Lung microvascular endothelial cell (primary cell): ENCODE measurements around the gene SLC38A10. TPM values are rescaled to one million over a fixed set of nuclear protein-coding genes. Genes with fewer than 3 reads are reported as not detected.
A peak's percentile ranks its signal among the peaks of the same experiment; 100 is the strongest.
"Not testable (repeated sequence)": the region's sequence is repeated elsewhere in the genome, so short reads cannot be mapped to it uniquely, and the experiment has no call there.

Source experiments
- DNase-seq, 2 donors: peaks; one replicate each; pipeline versions ENCODE4 v3.0.0 to v3.0.0-alpha.2; 2010; ENCODE audit warnings: low read depth in 2 of 2
- total RNA-seq: library from RNA; depleted of rRNA; stranded (reverse); fragments of >200 nt; gene quantifications from 2 replicates; pipeline ENCODE4 v1.2.1, GENCODE V29; 2014

The SLC38A10 gene
- total RNA-seq, 1 donor from 2014 or later, result 52.0 TPM

DNA sequence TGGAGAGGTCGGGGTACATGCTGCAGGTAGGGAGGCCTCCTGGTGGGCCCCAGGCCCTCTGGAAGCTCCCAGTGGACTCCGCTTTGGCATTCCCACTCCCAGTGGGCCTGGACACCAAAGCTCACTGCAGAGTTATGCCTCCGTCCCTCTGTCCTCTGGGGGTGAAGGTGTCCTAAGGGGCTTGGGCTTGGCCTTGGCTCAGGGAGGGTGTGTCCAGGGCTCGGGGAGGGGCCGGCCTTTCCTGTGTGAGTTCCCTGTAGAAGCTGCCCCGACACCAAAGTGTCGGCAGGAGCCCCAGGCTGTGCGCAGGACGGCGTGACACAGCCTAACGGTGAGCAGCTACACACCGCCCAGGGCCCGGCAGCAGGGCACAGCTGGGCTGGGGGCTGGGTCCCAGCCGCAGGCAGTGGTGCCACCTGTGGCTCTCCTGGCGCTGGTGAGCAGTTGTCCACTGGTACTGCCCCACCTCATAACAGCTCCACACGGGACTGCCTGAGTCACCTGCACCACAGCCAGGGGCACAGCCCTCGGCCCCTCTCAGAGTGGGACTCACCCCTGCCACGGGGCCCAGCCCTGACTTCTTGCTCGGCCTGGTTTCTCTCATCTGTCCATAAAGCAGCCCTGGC is 62.4 kb downstream of the SLC38A10 start:
- DNase-seq, result no peak

DNA sequence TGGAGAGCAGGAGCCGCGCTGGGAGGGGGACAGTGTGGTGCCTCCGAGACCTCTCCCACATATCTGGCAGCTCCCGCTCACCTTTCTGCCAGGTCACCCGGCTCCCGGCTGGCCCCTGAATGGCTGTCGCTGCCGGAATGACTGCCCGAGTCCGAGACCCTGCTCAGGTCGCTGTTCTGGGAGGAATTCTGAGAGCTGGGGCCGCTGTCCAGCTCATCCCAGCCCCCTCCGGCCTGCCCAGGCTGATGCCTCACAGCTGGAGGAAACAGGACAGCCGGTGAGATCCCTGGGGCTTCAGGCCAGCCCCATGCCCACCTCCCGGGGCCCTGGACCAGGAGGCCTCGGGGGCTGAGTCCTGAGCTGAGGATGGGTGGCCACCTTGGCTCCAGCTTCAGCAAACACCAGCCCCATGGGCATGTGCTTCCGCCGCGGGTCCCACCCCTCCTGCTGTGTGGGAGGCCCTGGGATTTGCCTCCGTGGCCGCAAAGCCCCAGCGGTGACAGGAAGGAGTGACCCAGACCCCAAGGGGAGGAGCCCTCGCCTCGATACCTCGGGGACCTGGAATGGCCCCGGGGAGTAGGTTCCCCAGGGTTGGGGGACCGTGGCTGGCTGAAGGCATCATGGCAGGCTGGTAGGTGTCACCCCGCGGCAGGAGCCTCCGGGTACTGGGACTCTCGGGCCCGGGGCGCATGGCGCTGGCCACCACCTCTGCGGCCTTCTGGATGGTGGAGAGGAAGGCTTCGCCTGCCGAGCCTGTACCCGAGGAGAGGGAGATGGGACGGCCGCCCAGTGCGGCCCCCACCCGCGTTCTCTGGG is 63.1 kb downstream of the SLC38A10 start:
- DNase-seq, result no peak

DNA sequence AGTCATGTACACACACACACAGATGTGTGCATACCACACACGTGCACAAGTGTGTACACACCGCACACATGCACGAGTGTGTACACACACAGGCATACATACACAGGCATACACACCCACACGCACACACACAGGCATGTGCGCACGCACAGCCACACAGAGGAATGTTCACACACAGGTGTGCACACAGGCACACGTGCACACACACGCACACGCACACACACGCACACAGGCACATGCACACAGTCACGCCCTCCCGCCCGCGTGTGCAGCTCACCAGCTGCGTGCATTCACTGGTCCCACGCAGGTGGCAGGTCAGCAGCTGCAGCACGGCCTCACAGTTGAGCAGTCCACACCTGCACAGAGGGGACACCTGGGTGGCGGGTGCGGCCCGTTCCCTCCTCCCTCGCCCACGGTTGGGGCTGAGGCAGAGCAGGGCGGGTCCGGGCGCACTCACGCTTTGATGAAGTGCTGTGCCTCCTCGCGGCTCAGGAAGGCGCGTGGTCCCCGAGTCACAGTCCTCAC is 63.9 kb downstream of the SLC38A10 start:
- DNase-seq, result no peak

DNA sequence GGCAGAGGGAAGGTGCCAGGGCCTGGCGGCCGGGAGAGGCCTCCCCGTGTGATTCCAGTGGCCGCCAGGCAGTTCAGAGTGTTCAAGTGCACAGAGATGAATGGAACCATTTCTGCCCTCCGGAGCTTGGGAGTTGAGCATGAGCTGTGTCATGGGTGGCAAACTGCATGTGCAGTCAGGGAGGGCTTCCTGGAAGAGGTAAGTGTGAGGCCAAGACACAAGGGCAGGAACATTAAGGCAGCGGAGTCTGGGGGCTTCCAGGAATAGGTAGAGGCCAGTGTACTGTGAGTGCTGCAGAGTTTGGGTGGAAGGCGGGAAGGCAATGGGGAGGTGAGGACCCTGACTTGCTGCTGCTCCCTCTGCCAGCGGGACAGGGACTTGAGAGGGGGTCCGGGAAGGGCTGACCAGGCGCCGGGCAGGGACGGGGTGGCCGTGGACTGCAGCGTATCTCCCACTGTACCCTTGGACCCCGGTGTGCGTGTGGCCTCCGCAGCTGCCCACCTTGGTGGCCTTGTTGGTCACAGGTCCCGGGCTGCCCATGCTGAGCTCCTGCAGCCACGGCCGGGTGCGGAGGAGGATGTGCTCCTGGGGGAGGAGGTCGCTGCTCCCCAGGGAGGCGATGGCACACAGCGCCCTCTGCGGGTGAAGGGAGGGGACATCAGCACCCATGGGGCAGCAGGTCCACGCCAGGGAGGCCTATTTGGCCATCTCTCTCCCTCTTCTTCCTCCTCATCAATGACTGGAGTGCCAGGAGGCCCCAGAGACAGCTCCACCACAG is 64.9 kb downstream of the SLC38A10 start:
- DNase-seq, result peak in 1 of 2 donors; percentile 21

DNA sequence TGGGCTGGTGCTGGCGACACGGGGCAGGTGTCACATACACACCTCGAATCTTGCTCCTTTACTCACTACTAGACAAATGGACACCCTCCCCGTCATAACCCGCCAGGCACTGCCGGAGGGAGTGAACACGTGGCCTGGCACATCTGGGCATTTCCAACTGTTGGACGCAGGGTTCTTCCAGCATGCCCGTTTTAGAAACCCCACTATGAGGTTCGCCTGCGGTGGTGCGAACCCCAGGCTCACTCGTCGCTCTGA is 65.5 kb downstream of the SLC38A10 start:
- no peak for DNase-seq

DNA sequence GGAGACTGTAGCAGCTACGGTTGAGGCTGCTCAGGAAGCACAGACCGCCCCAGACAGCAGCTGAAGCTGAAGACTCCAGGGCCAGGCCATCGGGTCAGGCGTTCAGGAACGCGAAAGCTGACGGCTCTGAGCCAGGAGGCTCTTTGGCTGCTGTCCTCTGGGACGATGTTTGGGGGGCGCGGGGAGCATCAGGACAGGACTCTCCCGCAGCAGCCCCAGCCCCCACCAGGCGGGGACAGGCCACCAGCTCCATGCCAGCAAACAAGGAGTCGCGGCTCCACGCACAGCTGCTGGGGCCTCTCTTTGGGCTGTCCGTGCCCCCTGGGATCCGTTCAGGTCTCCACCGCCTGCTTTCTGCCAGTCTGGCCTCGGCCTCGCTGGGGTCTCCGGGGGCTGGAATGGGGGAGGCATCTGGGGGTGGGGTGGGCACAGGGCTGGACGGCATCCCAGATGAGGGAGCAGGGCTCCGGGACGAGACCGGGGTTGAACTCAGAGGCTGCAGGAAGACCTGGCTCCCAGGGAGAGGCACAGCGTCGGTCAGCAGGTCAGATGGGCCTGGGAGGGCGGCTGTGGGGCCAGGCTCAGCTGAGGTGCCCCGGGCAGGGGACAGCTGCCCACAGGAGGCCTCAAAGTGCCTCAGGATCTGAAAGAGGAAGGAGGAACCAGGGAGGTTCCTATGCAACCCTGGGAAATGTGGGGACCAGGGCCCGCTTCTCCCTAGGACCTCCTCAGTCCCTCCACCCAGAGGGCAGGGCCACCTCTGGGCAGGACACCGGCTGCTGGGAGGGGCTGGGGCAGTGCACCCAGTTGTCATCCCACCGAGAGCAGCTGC is 66.1 kb downstream of the SLC38A10 start:
- DNase-seq, result no peak

DNA sequence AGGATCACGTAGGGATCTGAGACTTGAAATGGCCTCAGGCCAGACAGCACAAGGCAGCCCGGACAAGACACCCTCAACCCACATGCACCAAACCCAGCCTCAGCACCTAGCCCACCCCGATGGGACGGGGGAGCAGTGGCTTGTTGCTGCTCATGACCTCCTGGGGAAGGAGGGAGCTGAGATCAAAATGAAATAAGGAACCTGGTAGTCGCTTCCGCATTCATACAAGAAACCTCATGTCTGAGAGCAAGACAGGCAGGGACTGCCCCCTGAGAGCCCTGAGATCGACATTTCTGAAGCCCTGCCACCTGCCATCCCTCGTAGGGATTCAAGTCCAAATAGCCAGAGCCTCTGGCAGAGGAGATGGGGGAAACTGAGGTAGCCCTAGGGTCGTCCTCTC is 66.7 kb downstream of the SLC38A10 start:
- DNase-seq, result no peak

DNA sequence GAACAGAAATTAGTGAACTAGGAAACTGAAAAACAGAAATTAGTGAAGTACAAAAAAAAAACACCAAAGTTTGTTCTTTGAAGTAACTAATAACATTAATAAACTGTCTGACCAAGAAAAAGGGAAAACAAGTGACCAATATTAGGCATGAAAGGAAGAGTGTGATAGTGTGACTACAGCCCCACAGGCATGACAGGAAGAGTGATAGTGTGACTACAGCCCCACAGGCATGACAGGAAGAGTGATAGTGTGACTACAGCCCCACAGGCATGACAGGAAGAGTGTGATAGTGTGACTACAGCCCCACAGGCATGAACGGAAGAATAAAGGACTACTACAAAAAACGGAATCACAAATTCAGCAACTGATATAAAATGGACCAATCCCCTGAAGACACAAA is 67.5 kb downstream of the SLC38A10 start:
- DNase-seq, result not testable (repeated sequence)

DNA sequence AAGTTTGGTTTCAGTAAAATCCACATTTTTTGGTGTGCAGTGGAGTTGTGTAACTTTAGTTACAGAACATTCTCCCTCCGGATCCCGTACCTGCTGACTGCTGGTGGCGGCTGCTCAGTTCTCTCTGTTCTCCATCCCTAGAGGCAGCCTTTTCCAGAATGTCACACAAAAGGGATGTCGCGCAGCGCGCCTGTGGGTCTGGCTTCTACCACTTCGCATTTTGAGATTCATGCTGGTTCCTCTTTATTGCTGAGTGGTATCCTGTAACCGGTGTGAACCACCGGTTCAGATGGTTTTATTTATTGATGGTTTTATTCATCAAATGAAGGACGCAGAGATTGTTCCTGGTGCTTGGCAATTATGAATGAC is 71.4 kb downstream of the SLC38A10 start:
- DNase-seq, result no peak

DNA sequence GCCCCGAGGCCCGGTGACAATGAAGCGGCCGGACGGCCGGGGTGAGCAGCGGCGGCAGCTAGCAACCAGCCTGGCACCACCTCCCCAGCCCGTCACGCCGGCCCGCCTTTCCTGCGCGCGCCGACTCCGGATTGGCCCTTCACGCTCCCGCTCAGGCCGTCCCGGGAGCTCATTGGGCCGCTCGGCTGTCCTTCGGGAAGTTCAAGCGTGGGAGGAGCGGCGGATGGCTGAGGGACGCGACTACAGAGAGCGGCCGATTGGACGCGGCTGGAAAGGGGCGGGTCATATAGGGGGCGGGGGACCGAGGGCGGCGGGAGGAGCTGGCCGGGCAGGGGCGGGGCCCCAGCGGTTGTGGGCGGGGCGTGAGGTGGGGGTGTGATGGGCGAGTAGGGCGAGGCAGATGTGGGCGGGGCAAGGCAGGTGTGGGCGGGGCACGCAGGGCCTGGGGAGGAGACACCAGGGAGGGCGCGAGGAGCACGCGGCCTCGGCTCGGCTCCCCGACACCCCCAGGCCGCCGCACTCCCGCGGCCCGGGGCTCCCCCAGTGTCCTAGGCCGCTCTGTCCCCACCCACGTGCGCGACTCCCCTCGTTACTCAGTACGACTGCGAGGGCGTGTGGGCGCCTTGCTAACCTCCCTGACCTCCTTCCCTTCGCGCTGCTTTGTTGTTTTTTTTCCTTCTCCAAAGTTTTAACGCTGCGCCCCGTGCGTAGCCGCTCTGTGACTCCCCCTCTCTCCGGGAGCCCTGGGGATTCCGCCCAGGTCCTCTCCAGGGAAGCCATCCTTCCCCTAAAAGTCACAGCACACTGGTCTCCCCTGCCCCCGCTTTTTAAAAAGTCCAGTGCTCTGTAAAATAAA is 72.0 kb downstream of the SLC38A10 start, which contains the start of gene CEP131:
CEP131 (minus strand) TSS at position 60 of the 856 bp plus-strand sequence. CDS start 2,909 bp downstream, outside the sequence.
- DNase-seq, result peak; percentile 99

DNA sequence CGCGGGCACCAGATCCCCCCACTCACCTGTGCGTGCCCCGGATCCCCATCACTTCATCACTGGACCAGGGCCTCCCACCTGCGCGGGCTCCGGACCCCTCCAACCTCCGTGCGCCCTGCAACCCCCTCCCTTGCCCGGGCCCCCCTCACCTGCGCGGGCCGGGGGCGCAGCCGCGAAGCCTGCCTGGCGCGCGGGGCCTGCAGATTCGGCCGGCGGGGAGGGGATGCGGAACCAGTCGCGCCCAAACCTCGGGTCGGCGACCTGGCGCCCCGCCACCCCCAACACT is 72.5 kb downstream of the SLC38A10 start:
- no peak for DNase-seq

DNA sequence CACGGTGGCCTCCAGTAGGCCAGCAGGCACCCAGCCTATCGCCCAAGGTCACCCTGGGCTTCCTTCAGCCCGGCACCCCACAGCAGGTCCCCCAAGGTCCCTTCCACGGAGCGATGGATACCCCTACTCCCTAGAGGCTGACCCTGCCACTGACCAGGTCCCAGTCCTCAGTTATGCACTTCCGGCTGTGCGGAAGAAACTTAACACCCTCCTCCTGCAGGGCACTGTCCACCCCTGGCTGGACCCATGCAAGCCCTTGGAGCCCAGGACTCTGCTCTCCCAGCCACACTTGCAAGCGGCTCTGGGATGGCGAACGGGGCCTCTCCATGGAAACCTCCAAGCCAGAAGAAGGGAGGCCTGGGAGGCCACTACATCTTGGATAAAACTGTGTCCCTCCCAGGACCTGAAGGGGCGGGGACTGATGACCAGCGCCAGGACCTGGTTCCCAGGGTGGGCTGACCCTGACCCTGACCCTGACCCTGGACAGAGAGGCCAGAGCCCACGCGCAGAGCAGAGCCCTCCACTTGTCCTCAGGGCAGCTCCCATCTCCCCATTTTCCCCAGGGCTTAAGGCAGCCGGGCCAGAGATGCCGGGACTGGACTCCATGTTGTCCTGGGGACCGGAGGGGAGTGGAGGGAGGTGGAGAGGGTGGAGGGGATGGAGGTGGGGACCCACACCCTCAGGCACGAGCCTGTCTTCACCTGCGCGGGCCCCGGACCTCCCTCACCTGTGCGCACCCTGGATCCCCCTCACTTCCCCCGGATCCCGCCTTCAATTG is 73.1 kb downstream of the SLC38A10 start:
- no peak for DNase-seq

DNA sequence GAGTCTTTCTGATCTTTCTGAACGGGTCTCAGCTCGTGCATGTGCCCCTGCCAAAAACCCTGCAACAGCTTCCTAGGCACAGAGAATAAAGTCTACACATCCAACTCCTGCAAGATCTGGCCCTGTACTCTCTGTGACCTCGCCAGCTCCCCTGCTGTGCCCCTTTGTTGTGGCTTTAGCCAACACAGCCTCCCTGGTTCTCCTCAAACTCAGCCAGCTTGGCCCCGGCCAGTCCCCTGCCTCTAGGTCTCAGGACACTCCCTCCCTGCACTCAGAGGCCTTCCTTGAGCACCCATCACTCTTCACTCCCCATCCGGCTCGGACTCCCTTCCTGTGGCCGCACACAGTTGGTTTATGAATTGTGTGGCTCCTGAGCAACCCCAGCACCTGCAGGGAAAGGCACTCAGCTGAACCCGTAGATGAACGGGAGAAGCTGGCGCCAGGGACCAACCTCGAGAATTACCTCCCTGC is 73.7 kb downstream of the SLC38A10 start:
- DNase-seq, result no peak

DNA sequence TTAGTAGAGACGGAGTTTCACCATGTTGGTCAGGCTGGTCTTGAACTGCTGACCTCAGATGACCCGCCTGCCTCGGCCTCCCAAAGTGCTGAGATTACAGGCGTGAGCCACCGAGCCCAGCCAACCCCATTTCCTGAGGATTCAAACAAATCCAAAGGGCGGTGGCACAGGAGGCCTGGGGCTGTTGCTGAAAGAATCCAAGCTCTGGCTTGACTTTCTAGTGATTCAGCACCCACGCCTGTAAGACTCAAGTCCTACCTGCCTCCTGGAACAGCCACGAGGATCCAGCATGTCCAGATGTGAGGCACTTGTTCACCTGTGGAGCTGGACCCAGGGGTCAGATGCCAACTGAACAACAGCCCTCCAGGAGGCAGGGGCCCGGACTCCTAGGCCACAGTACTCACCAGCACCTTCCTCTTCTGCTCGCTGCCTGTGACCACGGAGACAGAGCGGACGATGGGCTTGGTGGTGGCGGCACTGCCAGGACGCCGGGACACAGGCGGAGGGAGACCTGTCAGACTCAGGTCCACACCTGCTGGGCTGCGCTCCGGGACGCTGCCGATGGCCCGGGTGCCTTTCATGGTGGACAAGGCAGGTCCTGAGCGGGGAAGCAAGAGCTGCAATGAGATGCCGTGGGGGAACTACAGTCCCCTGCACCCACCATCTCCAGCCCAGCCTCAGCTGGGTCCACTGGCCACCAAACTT is 75.5 kb downstream of the SLC38A10 start:
- DNase-seq, result no peak

DNA sequence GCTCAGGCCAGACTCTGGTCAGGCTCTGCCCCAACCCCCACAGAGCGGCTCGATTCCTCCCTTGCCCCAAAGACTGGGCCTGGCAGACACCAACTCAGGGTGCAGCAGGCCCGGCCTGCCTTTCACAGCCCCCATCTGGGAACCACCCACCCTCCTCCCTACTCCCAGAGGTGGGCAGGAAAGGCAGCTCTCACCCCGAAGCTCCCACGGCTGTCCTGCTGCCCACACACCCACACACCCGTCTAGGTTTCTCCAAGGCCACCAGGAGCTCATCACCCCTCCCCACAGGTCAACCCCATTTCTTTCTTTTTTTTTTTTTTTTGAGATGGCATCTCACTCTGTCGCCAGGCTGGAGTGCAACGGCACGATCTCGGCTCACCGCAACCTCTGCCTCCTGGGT is 76.1 kb downstream of the SLC38A10 start:
- no peak for DNase-seq

DNA sequence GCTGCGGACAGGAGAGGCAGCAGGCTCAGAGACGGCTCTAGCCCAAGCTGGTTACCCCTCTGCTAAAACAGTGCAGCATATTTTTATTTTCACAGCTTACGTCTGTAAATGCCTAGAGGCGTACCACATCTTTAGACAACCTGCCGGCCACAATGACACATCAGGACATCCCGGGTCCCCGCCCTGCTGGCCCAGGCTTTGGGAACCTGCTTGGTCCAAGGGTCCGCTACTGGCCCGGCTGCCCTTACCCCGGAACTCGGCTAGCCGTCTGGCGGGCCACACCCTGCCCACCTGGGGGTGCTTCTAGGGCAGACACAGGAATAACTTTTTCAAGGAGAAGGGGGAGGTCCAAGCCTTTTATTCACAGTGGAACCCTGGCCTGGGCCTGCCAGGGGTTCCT is 76.6 kb downstream of the SLC38A10 start:
- DNase-seq, result no peak

DNA sequence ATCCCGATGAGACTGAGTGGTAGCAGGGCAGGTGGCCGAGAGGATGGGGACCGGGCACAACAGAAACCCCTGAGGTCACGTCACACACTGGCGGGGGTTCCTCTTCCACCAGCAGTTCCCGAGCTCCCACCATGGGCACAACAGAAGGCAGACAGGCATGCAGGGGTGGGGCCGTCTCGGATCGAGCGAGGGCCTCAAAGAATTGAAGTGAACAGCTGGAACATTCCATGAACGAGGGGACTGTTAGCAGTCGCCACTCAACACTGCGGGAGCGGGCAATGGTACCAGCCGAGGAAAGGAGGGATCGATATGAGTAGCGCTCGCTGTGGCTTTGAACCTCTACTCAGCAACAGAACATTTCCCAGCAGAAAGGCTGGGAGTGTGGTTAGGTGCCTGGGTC is 77.6 kb downstream of the SLC38A10 start:
- no peak for DNase-seq

DNA sequence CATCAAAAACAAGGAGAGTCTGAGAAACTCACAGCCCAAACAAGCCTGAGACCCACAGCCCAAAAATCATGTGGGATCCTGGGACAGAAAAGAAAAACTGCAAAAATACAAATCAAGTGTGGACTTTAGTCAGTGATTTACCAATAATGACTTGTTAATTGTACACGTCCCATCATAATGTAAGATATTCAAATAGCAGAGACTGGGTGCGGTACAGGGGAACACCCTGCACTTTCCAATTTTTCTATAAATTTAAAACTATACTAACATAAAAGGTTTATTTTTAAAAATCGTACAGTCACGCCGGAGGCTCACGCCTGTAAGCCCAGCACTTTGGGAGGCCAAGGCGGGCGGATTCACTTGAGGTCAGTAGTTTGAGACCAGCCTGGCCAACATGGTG is 81.1 kb downstream of the SLC38A10 start:
- DNase-seq, result no peak

DNA sequence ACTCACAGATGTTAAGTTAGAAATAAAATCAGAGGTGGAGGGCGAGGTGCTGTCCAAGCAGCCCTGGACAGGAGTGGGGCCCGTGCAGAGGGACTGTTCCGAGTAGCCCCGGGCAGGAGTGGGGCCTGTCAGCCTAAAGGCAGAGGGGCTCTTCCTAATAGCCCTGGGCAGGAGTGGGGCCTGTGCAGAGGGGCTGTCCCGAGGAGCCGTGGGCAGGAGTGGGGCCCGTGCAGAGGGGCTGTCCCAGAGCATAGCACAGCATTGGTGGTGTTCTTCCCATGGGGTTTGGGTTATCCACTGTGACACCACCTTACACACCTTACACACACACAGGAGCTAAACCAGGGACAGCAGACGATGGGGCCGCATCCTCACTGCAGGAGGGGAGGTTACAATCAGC is 82.7 kb downstream of the SLC38A10 start:
- no peak for DNase-seq
